Peyer's patch (tissue), 4 donors: ENCODE measurements around the gene CYP2E1.

ENCODE experiments used
- CTCF ChIP-seq, 6 experiments: fragments of 450-650 bp in 4 of 6; fragments of 200-600 bp in 2 of 6; sonication (generic) in 1 of 6; IDR thresholded peaks; one replicate each; pipeline ENCODE4 v1.5.1; 2017 to 2019; ENCODE audit warnings: antibody characterized with exemption in 6 of 6, mild to moderate bottlenecking in 3 of 6, moderate library complexity in 1 of 6
- POLR2A ChIP-seq, 2 donors: fragments of 450-650 bp; IDR thresholded peaks; one replicate each; pipeline ENCODE4 v1.5.1; 2017; ENCODE audit warnings: antibody characterized with exemption in 2 of 2, mild to moderate bottlenecking in 2 of 2, moderate library complexity in 2 of 2

GRCh38 chr10:133489816-133490588 lies 37.2 kb upstream of the CYP2E1 start:
- TF ChIP-seq CTCF (IDR thresholded peaks at IDR 0.05) = no peak
- no peak for TF ChIP-seq POLR2A (IDR thresholded peaks at IDR 0.05)
